PFSK-1 (cell line): Measurements from ENCODE around the gene ZNF514.

Source experiments
- POLR2AphosphoS5 ChIP-seq: IDR thresholded peaks from 2 replicates; pipeline ENCODE4 v1.6.1; 2012; ENCODE audit warnings: low read depth, mild to moderate bottlenecking, control low read depth, low read length, moderate library complexity
- TAF1 ChIP-seq: IDR thresholded peaks from 2 replicates; pipeline ENCODE4 v1.6.1; 2012; ENCODE audit warnings: low read length, control low read depth, borderline replicate concordance; ENCODE audit not compliant: insufficient read depth

- TF ChIP-seq TAF1, result no peak
- no peak for TF ChIP-seq POLR2AphosphoS5
Measured at GRCh38 chr2:95174031-95174542, 14.4 kb upstream of the ZNF514 start.
